K562 (cell line): ENCODE data around the gene CCDC184. TPM values are rescaled to one million over a fixed set of nuclear protein-coding genes. Genes with fewer than 3 reads are reported as not detected.

Source experiments
- ATAC-seq: fragments of 200-7000 bp; cut with Tn5 transposase; 3 replicates; pipeline ENCODE4 v1.9.1; 2020; ENCODE audit warnings: moderate library complexity
- BruUV-seq: library from RNA; stranded (reverse); fragments of 400-500 nt; replicated peaks from 2 replicates; lab custom pipeline; 2021; lab: Mats Ljungman, UMichigan
- CTCF ChIA-PET: fragments of 300-600 bp; formaldehyde crosslinking; extraction: SDS; loops from one replicate; lab custom pipeline; 2021; ENCODE audit warnings: low intra/inter-chr PET ratio; lab: Yijun Ruan, JAX
- POLR2A ChIA-PET: fragments of 300-600, 350-650 bp; sonication (Branson Sonifier 250); formaldehyde crosslinking; extraction: SDS; loops from one replicate; lab custom pipeline; 2021; ENCODE audit warnings: antibody characterized with exemption, inconsistent platforms; lab: Yijun Ruan, JAX
- DNase-seq, 4 experiments: peaks; one replicate each; pipeline versions ENCODE4 v3.0.0 to v3.0.0-alpha.2; 2011 to 2018; ENCODE audit warnings: low spot score in 3 of 4, mixed read lengths in 3 of 4; ENCODE audit errors: extremely low read depth in 1 of 4
- FAIRE-seq: peaks from 2 replicates; lab custom pipeline; 2011; peaks lifted over from hg19 to GRCh38; lab: Jason Lieb, UNC
- H2AFZ ChIP-seq: 2 replicates; pipeline ENCODE4 v1.6.0; 2011; ENCODE audit warnings: low read depth, low read length, control low read depth, inconsistent platforms
- H3K27ac ChIP-seq: fragments of 200-600 bp; 3 replicates; pipeline ENCODE4 v1.8.0; 2011; ENCODE audit warnings: low read depth, mild to moderate bottlenecking, control low read depth, inconsistent platforms, low read length, moderate library complexity, mixed read lengths; ENCODE audit errors: extremely low read depth
- H3K27me3 ChIP-seq, 2 experiments: fragments of 300-600 bp in 1 of 2; 2 replicates in 1 of 2; 3 replicates in 1 of 2; pipeline versions ENCODE4 v1.6.0 to v1.8.0; 2011; ENCODE audit warnings: inconsistent platforms in 2 of 2, low read length in 2 of 2, mild to moderate bottlenecking in 1 of 2, mixed read lengths in 1 of 2, moderate library complexity in 1 of 2; ENCODE audit not compliant: control insufficient read depth in 2 of 2, insufficient read depth in 2 of 2
- H3K36me3 ChIP-seq: fragments of 300-600 bp; 3 replicates; pipeline ENCODE4 v1.8.0; 2011; ENCODE audit warnings: mild to moderate bottlenecking, low read length, inconsistent platforms; ENCODE audit not compliant: control insufficient read depth, insufficient read depth
- H3K4me1 ChIP-seq, 2 experiments: fragments of 200-600 bp in 1 of 2; replicated peaks in 1 of 2; 2 replicates in 1 of 2; 3 replicates in 1 of 2; pipeline versions ENCODE4 v1.5.1 to v1.8.0; 2011; ENCODE audit warnings: inconsistent platforms in 2 of 2, low read length in 2 of 2, mild to moderate bottlenecking in 1 of 2, mixed read lengths in 1 of 2, moderate library complexity in 1 of 2; ENCODE audit not compliant: control insufficient read depth in 2 of 2, insufficient read depth in 2 of 2
- H3K4me2 ChIP-seq: 2 replicates; pipeline ENCODE4 v1.6.1; 2011; ENCODE audit warnings: low read length, control low read depth, inconsistent platforms, mixed read lengths; ENCODE audit not compliant: insufficient read depth
- H3K4me3 ChIP-seq: fragments of 200-600 bp; sonication (generic), shearing (Covaris generic); 2 replicates; pipeline ENCODE4 v1.5.1; 2016; ENCODE audit warnings: control low read depth, inconsistent platforms
- H3K79me2 ChIP-seq: fragments of 200-600 bp; 3 replicates; pipeline ENCODE4 v1.8.0; 2011; ENCODE audit warnings: low read length, inconsistent platforms; ENCODE audit not compliant: control insufficient read depth, insufficient read depth
- H3K9ac ChIP-seq, 2 experiments: 2 replicates each; pipeline versions ENCODE4 v1.6.0 to v1.6.1; 2011; ENCODE audit warnings: low read depth in 2 of 2, low read length in 2 of 2, control low read depth in 1 of 2, inconsistent platforms in 1 of 2, mild to moderate bottlenecking in 1 of 2, mixed read lengths in 1 of 2; ENCODE audit not compliant: insufficient read depth in 1 of 2
- H3K9me1 ChIP-seq: one replicate; pipeline ENCODE4 v1.6.0; 2011; ENCODE audit warnings: inconsistent platforms, mild to moderate bottlenecking, low read length, moderate library complexity; ENCODE audit not compliant: control insufficient read depth, insufficient read depth
- H3K9me3 ChIP-seq: replicated peaks from 2 replicates; pipeline ENCODE4 v1.5.1; 2011; ENCODE audit warnings: low read depth, low read length, inconsistent platforms; ENCODE audit not compliant: control insufficient read depth, insufficient read depth
- H4K20me1 ChIP-seq: replicated peaks from 2 replicates; pipeline ENCODE4 v1.6.1; 2011; ENCODE audit warnings: low read length, inconsistent platforms, mixed read lengths; ENCODE audit not compliant: control insufficient read depth, insufficient read depth
- NR1H2 ChIP-seq: sonication (generic); formaldehyde crosslinking; IDR thresholded peaks from 2 replicates; pipeline ENCODE4 v1.4.0; 2020; ENCODE audit warnings: mild to moderate bottlenecking, missing genetic modification reagents
- WGBS: fragments of 100-300 bp; shearing (Covaris generic); methylation state at CpG from one replicate; pipeline ENCODE4 v1.1.6; 2016; ENCODE audit warnings: low coverage, mixed read lengths; ENCODE audit not compliant: insufficient coverage; ENCODE audit errors: missing lambda C conversion rate; 5-methylcytosine and 5-hydroxymethylcytosine counted together
- in situ Hi-C: fragments of 300-500 bp; cut with MboI; formaldehyde crosslinking; loops from 4 replicates; pipeline ENCODE4 v1.15.0; 2018; ENCODE audit warnings: inconsistent platforms, mixed read lengths
- intact Hi-C: fragments of 100-400 bp; cut with micrococcal nuclease; formaldehyde crosslinking; loops from 2 replicates; pipeline ENCODE4 v1.14.2; 2022
- polyA plus RNA-seq, 8 experiments: library from polyadenylated mRNA; depleted of rRNA in 4 of 8; stranded (reverse) in 5 of 8; unstranded in 3 of 8; fragments of >200 nt; fragmentation: Nextera tagmentation in 2 of 8; fragmentation: Illumina TruSeq in 1 of 8; extraction: Ambion mirVana in 2 of 8; extraction: Trizol in 1 of 8; gene quantifications; 2 replicates each; pipeline versions ENCODE4 v1.2.1 to v1.2.3, GENCODE V29; 2011 to 2014; ENCODE audit warnings: inconsistent platforms in 1 of 8, missing spikeins in 1 of 8
- total RNA-seq, 7 experiments: library from RNA; depleted of rRNA in 6 of 7; stranded (reverse); fragments of >200 nt in 6 of 7; fragmentation: Illumina TruSeq in 2 of 7; extraction: Trizol in 2 of 7; gene quantifications; 2 replicates each; pipeline versions ENCODE4 v1.2.1 to v1.2.3, GENCODE V29; 2011 to 2021; ENCODE audit warnings: low replicate concordance in 1 of 7
- TF ChIP-seq, protein P1 (sequence below): fragments of 450-650 bp; IDR thresholded peaks from 2 replicates; pipeline ENCODE4 v1.6.1; 2016; ENCODE audit warnings: mild to moderate bottlenecking, moderate library complexity

The CCDC184 gene
- total and polyA plus RNA-seq, 9 of the 15 experiments (the other 6 are each of a cell fraction or from before 2014, with no cell fraction given): 0.09 TPM; not detected in 8

GRCh38 chr12:48203192-48203591, 19.7 kb downstream of the CCDC184 start, which contains the start of gene OR10AD1:
Gene OR10AD1, minus strand, starts transcription at chr12:48203292. Its CDS starts 0 bp downstream, at chr12:48203292.
- DNase-seq (no peak), ATAC-seq (no peak), FAIRE-seq (no peak)
- H3K27me3 ChIP-seq: no peaks in the 10 kb centered on the region
- no peak within 1 kb of the TSS for H3K4me2 ChIP-seq
- no peak within 1 kb of the TSS for H3K4me3 ChIP-seq
- no peak within 1 kb of the TSS for H3K27ac ChIP-seq
- intact Hi-C loops (no loop called here), in situ Hi-C loops (no loop called here)
- peaks cover 0 to 5% of the 10 kb centered on the region in 2 experiments; a peak in 3 of 5 replicates for H3K4me1 ChIP-seq
- H3K9me1 ChIP-seq: no peaks in the 10 kb centered on the region
- CTCF ChIA-PET: no interaction called here
- 58% methylated on average over 4 of the region's 4 CpGs for WGBS
- H3K9me3 ChIP-seq: peaks cover 9% of the 10 kb centered on the region
- no TSS peak for BruUV-seq
- H2AFZ ChIP-seq: no peak within 1 kb of the TSS
- POLR2A ChIA-PET: interaction anchor here (0.7 kb wide), 2 partner anchors 10 to 207 kb away, joined by 3 to 4 read pairs; no protein-coding TSS in a partner anchor
- no peak within 1 kb of the TSS for H3K9ac ChIP-seq
- H3K79me2 ChIP-seq: peaks cover 22% of the 10 kb centered on the region
- TF ChIP-seq, protein P1, sequence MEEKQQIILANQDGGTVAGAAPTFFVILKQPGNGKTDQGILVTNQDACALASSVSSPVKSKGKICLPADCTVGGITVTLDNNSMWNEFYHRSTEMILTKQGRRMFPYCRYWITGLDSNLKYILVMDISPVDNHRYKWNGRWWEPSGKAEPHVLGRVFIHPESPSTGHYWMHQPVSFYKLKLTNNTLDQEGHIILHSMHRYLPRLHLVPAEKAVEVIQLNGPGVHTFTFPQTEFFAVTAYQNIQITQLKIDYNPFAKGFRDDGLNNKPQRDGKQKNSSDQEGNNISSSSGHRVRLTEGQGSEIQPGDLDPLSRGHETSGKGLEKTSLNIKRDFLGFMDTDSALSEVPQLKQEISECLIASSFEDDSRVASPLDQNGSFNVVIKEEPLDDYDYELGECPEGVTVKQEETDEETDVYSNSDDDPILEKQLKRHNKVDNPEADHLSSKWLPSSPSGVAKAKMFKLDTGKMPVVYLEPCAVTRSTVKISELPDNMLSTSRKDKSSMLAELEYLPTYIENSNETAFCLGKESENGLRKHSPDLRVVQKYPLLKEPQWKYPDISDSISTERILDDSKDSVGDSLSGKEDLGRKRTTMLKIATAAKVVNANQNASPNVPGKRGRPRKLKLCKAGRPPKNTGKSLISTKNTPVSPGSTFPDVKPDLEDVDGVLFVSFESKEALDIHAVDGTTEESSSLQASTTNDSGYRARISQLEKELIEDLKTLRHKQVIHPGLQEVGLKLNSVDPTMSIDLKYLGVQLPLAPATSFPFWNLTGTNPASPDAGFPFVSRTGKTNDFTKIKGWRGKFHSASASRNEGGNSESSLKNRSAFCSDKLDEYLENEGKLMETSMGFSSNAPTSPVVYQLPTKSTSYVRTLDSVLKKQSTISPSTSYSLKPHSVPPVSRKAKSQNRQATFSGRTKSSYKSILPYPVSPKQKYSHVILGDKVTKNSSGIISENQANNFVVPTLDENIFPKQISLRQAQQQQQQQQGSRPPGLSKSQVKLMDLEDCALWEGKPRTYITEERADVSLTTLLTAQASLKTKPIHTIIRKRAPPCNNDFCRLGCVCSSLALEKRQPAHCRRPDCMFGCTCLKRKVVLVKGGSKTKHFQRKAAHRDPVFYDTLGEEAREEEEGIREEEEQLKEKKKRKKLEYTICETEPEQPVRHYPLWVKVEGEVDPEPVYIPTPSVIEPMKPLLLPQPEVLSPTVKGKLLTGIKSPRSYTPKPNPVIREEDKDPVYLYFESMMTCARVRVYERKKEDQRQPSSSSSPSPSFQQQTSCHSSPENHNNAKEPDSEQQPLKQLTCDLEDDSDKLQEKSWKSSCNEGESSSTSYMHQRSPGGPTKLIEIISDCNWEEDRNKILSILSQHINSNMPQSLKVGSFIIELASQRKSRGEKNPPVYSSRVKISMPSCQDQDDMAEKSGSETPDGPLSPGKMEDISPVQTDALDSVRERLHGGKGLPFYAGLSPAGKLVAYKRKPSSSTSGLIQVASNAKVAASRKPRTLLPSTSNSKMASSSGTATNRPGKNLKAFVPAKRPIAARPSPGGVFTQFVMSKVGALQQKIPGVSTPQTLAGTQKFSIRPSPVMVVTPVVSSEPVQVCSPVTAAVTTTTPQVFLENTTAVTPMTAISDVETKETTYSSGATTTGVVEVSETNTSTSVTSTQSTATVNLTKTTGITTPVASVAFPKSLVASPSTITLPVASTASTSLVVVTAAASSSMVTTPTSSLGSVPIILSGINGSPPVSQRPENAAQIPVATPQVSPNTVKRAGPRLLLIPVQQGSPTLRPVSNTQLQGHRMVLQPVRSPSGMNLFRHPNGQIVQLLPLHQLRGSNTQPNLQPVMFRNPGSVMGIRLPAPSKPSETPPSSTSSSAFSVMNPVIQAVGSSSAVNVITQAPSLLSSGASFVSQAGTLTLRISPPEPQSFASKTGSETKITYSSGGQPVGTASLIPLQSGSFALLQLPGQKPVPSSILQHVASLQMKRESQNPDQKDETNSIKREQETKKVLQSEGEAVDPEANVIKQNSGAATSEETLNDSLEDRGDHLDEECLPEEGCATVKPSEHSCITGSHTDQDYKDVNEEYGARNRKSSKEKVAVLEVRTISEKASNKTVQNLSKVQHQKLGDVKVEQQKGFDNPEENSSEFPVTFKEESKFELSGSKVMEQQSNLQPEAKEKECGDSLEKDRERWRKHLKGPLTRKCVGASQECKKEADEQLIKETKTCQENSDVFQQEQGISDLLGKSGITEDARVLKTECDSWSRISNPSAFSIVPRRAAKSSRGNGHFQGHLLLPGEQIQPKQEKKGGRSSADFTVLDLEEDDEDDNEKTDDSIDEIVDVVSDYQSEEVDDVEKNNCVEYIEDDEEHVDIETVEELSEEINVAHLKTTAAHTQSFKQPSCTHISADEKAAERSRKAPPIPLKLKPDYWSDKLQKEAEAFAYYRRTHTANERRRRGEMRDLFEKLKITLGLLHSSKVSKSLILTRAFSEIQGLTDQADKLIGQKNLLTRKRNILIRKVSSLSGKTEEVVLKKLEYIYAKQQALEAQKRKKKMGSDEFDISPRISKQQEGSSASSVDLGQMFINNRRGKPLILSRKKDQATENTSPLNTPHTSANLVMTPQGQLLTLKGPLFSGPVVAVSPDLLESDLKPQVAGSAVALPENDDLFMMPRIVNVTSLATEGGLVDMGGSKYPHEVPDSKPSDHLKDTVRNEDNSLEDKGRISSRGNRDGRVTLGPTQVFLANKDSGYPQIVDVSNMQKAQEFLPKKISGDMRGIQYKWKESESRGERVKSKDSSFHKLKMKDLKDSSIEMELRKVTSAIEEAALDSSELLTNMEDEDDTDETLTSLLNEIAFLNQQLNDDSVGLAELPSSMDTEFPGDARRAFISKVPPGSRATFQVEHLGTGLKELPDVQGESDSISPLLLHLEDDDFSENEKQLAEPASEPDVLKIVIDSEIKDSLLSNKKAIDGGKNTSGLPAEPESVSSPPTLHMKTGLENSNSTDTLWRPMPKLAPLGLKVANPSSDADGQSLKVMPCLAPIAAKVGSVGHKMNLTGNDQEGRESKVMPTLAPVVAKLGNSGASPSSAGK: 0 out of 2 replicates have a peak, but pooled peaks have one; percentile 4
- TF ChIP-seq NR1H2: no peak
- H4K20me1 ChIP-seq: no peaks in the 10 kb centered on the region
- no peaks in the 10 kb centered on the region; the same call in 2 of the 3 replicates for H3K36me3 ChIP-seq
